Measurements from ENCODE around the gene AMPD3. TPM values are rescaled to one million over a fixed set of nuclear protein-coding genes. Genes with fewer than 3 reads are reported as not detected.

Gene AMPD3
- total and polyA plus RNA-seq, 2 of the 13 experiments (the other 11 are each of a cell fraction or from before 2014, with no cell fraction given): 0.33 to 2.3 TPM

DNA sequence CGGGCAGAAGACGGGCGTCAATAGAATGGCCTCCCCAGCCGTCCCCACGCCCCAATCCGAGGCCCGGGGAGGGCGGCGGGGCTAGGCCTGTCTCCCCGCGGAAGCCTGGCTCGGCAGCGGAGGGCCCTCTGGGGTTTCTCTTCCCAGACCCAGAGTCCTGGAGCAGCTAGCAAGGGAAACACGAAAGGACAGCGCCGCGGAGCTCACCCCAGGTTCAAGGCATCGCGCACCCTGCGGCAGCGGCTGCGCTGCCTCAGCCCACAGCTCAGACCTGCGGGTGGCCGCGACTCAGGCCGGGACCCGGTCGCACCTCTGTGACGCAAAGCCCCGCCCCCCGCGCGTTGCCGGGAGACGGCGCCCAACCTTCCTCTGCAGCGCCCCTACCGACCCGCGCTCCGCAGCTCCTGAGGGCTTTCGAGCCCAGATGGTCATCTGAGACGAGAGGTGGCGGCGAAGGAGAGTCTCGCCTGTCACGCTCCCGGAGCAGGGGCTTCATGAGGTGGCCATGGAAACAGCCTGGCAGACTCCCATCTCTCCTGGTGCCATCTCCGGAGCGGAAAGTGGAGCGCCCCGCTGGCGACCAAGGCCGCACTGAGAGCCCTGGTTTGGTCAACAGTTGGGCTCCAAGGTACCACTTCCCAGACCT, 86.0 kb downstream of the AMPD3 start, which contains the start of gene RNF141 (continued):
- TF ChIP-seq HCFC1 (IDR thresholded peaks at IDR 0.05; ENCODE audit: low read depth, low read length): peak; percentile 67
- no peak for TF ChIP-seq SETDB1 (CRISPR knock-in tag; IDR thresholded peaks at IDR 0.05; ENCODE audit: borderline replicate concordance)
- TF ChIP-seq, protein P1, sequence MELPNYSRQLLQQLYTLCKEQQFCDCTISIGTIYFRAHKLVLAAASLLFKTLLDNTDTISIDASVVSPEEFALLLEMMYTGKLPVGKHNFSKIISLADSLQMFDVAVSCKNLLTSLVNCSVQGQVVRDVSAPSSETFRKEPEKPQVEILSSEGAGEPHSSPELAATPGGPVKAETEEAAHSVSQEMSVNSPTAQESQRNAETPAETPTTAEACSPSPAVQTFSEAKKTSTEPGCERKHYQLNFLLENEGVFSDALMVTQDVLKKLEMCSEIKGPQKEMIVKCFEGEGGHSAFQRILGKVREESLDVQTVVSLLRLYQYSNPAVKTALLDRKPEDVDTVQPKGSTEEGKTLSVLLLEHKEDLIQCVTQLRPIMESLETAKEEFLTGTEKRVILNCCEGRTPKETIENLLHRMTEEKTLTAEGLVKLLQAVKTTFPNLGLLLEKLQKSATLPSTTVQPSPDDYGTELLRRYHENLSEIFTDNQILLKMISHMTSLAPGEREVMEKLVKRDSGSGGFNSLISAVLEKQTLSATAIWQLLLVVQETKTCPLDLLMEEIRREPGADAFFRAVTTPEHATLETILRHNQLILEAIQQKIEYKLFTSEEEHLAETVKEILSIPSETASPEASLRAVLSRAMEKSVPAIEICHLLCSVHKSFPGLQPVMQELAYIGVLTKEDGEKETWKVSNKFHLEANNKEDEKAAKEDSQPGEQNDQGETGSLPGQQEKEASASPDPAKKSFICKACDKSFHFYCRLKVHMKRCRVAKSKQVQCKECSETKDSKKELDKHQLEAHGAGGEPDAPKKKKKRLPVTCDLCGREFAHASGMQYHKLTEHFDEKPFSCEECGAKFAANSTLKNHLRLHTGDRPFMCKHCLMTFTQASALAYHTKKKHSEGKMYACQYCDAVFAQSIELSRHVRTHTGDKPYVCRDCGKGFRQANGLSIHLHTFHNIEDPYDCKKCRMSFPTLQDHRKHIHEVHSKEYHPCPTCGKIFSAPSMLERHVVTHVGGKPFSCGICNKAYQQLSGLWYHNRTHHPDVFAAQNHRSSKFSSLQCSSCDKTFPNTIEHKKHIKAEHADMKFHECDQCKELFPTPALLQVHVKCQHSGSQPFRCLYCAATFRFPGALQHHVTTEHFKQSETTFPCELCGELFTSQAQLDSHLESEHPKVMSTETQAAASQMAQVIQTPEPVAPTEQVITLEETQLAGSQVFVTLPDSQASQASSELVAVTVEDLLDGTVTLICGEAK (IDR thresholded peaks at IDR 0.05): no peak
- TF ChIP-seq, protein P1 (CRISPR knock-in tag; IDR thresholded peaks at IDR 0.05): peak; percentile 69; the same call in 1 of the 2 replicates
- TF ChIP-seq HDAC1 (CRISPR knock-in tag; IDR thresholded peaks at IDR 0.05): peak; percentile 77
- TF ChIP-seq NFATC3 (CRISPR knock-in tag; IDR thresholded peaks at IDR 0.05): no peak
- TF ChIP-seq, protein P2, sequence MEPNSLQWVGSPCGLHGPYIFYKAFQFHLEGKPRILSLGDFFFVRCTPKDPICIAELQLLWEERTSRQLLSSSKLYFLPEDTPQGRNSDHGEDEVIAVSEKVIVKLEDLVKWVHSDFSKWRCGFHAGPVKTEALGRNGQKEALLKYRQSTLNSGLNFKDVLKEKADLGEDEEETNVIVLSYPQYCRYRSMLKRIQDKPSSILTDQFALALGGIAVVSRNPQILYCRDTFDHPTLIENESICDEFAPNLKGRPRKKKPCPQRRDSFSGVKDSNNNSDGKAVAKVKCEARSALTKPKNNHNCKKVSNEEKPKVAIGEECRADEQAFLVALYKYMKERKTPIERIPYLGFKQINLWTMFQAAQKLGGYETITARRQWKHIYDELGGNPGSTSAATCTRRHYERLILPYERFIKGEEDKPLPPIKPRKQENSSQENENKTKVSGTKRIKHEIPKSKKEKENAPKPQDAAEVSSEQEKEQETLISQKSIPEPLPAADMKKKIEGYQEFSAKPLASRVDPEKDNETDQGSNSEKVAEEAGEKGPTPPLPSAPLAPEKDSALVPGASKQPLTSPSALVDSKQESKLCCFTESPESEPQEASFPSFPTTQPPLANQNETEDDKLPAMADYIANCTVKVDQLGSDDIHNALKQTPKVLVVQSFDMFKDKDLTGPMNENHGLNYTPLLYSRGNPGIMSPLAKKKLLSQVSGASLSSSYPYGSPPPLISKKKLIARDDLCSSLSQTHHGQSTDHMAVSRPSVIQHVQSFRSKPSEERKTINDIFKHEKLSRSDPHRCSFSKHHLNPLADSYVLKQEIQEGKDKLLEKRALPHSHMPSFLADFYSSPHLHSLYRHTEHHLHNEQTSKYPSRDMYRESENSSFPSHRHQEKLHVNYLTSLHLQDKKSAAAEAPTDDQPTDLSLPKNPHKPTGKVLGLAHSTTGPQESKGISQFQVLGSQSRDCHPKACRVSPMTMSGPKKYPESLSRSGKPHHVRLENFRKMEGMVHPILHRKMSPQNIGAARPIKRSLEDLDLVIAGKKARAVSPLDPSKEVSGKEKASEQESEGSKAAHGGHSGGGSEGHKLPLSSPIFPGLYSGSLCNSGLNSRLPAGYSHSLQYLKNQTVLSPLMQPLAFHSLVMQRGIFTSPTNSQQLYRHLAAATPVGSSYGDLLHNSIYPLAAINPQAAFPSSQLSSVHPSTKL (CRISPR knock-in tag; IDR thresholded peaks at IDR 0.05): peak; percentile 73
- TF ChIP-seq ZNF234 (CRISPR knock-in tag; conservative IDR thresholded peaks at IDR 0.05): no peak
- TF ChIP-seq SAP130 (CRISPR knock-in tag; IDR thresholded peaks at IDR 0.05; ENCODE audit: low read depth): peak; percentile 97
- peak; percentile 98 for TF ChIP-seq ZFY (CRISPR knock-in tag; IDR thresholded peaks at IDR 0.05)
- peak; percentile 81 for TF ChIP-seq CCDC6 (CRISPR knock-in tag; IDR thresholded peaks at IDR 0.05)
- TF ChIP-seq, protein P3, sequence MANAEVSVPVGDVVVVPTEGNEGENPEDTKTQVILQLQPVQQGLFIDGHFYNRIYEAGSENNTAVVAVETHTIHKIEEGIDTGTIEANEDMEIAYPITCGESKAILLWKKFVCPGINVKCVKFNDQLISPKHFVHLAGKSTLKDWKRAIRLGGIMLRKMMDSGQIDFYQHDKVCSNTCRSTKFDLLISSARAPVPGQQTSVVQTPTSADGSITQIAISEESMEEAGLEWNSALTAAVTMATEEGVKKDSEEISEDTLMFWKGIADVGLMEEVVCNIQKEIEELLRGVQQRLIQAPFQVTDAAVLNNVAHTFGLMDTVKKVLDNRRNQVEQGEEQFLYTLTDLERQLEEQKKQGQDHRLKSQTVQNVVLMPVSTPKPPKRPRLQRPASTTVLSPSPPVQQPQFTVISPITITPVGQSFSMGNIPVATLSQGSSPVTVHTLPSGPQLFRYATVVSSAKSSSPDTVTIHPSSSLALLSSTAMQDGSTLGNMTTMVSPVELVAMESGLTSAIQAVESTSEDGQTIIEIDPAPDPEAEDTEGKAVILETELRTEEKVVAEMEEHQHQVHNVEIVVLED (CRISPR knock-in tag; IDR thresholded peaks at IDR 0.05; ENCODE audit: borderline replicate concordance): peak; percentile 77; the same call in 1 of the 2 replicates

Measured in HepG2 (cell line).